ENCODE measurements around the gene ZDHHC14.

DNA sequence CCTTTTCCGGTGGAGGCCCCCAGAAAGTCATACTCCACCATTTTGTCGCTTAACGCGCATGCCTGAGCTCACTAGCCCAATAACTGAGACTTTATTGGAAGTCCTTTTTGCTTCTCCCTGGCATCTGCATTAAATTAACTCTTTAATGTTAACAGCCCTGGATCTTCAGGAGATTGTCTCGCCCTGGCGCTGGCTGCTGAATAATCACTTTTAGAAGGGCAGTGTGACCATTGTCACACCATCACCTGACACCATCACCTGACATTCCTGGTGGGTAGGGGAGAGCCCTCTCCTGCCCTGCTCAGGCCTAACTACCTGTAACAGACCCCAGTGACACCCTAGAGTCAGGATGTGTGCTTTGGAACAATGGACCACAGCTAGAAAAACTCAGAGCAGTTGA, 326.6 kb downstream of the ZDHHC14 start:
- TF ChIP-seq, protein P1, sequence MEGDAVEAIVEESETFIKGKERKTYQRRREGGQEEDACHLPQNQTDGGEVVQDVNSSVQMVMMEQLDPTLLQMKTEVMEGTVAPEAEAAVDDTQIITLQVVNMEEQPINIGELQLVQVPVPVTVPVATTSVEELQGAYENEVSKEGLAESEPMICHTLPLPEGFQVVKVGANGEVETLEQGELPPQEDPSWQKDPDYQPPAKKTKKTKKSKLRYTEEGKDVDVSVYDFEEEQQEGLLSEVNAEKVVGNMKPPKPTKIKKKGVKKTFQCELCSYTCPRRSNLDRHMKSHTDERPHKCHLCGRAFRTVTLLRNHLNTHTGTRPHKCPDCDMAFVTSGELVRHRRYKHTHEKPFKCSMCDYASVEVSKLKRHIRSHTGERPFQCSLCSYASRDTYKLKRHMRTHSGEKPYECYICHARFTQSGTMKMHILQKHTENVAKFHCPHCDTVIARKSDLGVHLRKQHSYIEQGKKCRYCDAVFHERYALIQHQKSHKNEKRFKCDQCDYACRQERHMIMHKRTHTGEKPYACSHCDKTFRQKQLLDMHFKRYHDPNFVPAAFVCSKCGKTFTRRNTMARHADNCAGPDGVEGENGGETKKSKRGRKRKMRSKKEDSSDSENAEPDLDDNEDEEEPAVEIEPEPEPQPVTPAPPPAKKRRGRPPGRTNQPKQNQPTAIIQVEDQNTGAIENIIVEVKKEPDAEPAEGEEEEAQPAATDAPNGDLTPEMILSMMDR (IDR thresholded peaks at IDR 0.05), result no peak
- TF ChIP-seq POLR2AphosphoS5 (IDR thresholded peaks at IDR 0.05; ENCODE audit: insufficient read depth in 1 of 2, low read depth in 1 of 2), result no peak

Data from vagina (tissue), 2 donors.